GM18498 (cell line): Measurements from ENCODE around the gene TIMM17B.
A peak's percentile ranks its signal among the peaks of the same experiment; 100 is the strongest.

ENCODE experiments used
- ATAC-seq: cut with Tn5 transposase; IDR thresholded peaks from one replicate; pipeline ENCODE4 v1.9.1; 2021; ENCODE audit warnings: mild to moderate bottlenecking, moderate library complexity; ENCODE audit not compliant: unreplicated experiment

The TIMM17B gene

GRCh38 chrX:48897625-48898306 is at the start of gene TIMM17B, which contains the start of gene PQBP1:
TIMM17B (minus strand) TSS chrX:48897768; CDS start chrX:48897749, 19 bp downstream.
PQBP1 (plus strand) TSS chrX:48897930; CDS start chrX:48898510, 580 bp downstream.
- ATAC-seq = peak; percentile 93

- no peak for ATAC-seq
These were observed 48.2 kb upstream of the TIMM17B start for GRCh38 chrX:48945517-48946348.

- ATAC-seq = no peak
These were observed 45.3 kb upstream of the TIMM17B start for GRCh38 chrX:48942895-48943294.

- no peak for ATAC-seq
These were observed 42.9 kb upstream of the TIMM17B start for GRCh38 chrX:48940404-48940955.

- ATAC-seq = peak; percentile 27
These were observed 42.1 kb upstream of the TIMM17B start for GRCh38 chrX:48939524-48940228.

- ATAC-seq = peak; percentile 53
These were observed 41.3 kb upstream of the TIMM17B start for GRCh38 chrX:48938721-48939425.

GRCh38 chrX:48937054-48937907 is 39.7 kb upstream of the TIMM17B start:
- ATAC-seq = peak; percentile 63

- no peak for ATAC-seq
These were observed 39.0 kb upstream of the TIMM17B start for GRCh38 chrX:48936429-48937053.

GRCh38 chrX:48935301-48935670 is 37.7 kb upstream of the TIMM17B start:
- ATAC-seq = no peak

- no peak for ATAC-seq
These were observed 37.2 kb upstream of the TIMM17B start for GRCh38 chrX:48934581-48935300.

GRCh38 chrX:48933757-48934156 is 36.2 kb upstream of the TIMM17B start:
- ATAC-seq = no peak

- ATAC-seq = no peak
These were observed 30.3 kb upstream of the TIMM17B start for GRCh38 chrX:48927736-48928382.

GRCh38 chrX:48927123-48927522 is 29.6 kb upstream of the TIMM17B start:
- no peak for ATAC-seq

- ATAC-seq = no peak
These were observed 26.7 kb upstream of the TIMM17B start for GRCh38 chrX:48924270-48924669.

- no peak for ATAC-seq
These were observed 26.2 kb upstream of the TIMM17B start for GRCh38 chrX:48923771-48924170.

- ATAC-seq = no peak
These were observed 23.1 kb upstream of the TIMM17B start for GRCh38 chrX:48920718-48921104.

- ATAC-seq = no peak
These were observed 22.6 kb upstream of the TIMM17B start for GRCh38 chrX:48919947-48920717.
